HG03520 (cell line): ENCODE results near the gene TBC1D22A.

ENCODE experiments used
- ATAC-seq: cut with Tn5 transposase; IDR thresholded peaks from one replicate; pipeline ENCODE4 v1.9.1; 2021; ENCODE audit warnings: mild to moderate bottlenecking, moderate library complexity; ENCODE audit not compliant: unreplicated experiment

Gene TBC1D22A

GRCh38 chr22:46792841-46793261, 30.4 kb downstream of the TBC1D22A start:
- ATAC-seq = no peak

GRCh38 chr22:46793497-46793896, 31.0 kb downstream of the TBC1D22A start:
- no peak for ATAC-seq

- no peak for ATAC-seq
Measured at GRCh38 chr22:46794067-46794466, 31.6 kb downstream of the TBC1D22A start.

GRCh38 chr22:46794491-46794890, 32.0 kb downstream of the TBC1D22A start:
- ATAC-seq = no peak

- ATAC-seq = no peak
Measured at GRCh38 chr22:46795140-46795539, 32.7 kb downstream of the TBC1D22A start.

GRCh38 chr22:46795845-46796565, 33.6 kb downstream of the TBC1D22A start:
- ATAC-seq = no peak

- no peak for ATAC-seq
Measured at GRCh38 chr22:46796566-46797195, 34.2 kb downstream of the TBC1D22A start.

- no peak for ATAC-seq
Measured at GRCh38 chr22:46797355-46797754, 34.9 kb downstream of the TBC1D22A start.

GRCh38 chr22:46798041-46798365, 35.6 kb downstream of the TBC1D22A start:
- ATAC-seq = no peak

GRCh38 chr22:46798366-46799350, 36.2 kb downstream of the TBC1D22A start:
- ATAC-seq = peak; percentile 53

GRCh38 chr22:46799626-46800025, 37.2 kb downstream of the TBC1D22A start:
- no peak for ATAC-seq

GRCh38 chr22:46800102-46800857, 37.8 kb downstream of the TBC1D22A start:
- ATAC-seq = no peak

- ATAC-seq = no peak
Measured at GRCh38 chr22:46801331-46801811, 38.9 kb downstream of the TBC1D22A start.

- no peak for ATAC-seq
Measured at GRCh38 chr22:46801826-46802607, 39.6 kb downstream of the TBC1D22A start.

GRCh38 chr22:46802608-46803027, 40.2 kb downstream of the TBC1D22A start:
- no peak for ATAC-seq

GRCh38 chr22:46803031-46803880, 40.8 kb downstream of the TBC1D22A start:
- ATAC-seq = no peak

GRCh38 chr22:46803936-46804335, 41.5 kb downstream of the TBC1D22A start:
- ATAC-seq = no peak

- no peak for ATAC-seq
Measured at GRCh38 chr22:46806794-46807193, 44.3 kb downstream of the TBC1D22A start.

GRCh38 chr22:46807458-46807857, 45.0 kb downstream of the TBC1D22A start:
- no peak for ATAC-seq
